Keratinocyte (primary cell): ENCODE measurements around the gene DIP2C. TPM values are rescaled to one million over a fixed set of nuclear protein-coding genes. Genes with fewer than 3 reads are reported as not detected.
"Not testable (repeated sequence)": the region's sequence is repeated elsewhere in the genome, so short reads cannot be mapped to it uniquely, and the experiment has no call there.

Source experiments
- DNase-seq: peaks from one replicate; pipeline ENCODE4 v3.0.0-alpha.2; 2011; ENCODE audit warnings: low read depth, missing footprints, low spot score
- FAIRE-seq: peaks from 2 replicates; lab custom pipeline; 2011; peaks lifted over from hg19 to GRCh38; lab: Jason Lieb, UNC
- H2AFZ ChIP-seq: 2 replicates; pipeline ENCODE4 v1.6.0; 2012; ENCODE audit warnings: low read length, control low read depth, inconsistent platforms; ENCODE audit not compliant: control insufficient read depth
- H3K27ac ChIP-seq: 2 replicates; pipeline ENCODE4 v1.5.1; 2011; ENCODE audit warnings: low read length; ENCODE audit not compliant: control insufficient read depth, insufficient read depth
- H3K27me3 ChIP-seq: 3 replicates; pipeline ENCODE4 v1.6.0; 2011; ENCODE audit warnings: low read length; ENCODE audit not compliant: control insufficient read depth, insufficient read depth; ENCODE audit errors: extremely low read depth
- H3K36me3 ChIP-seq, 2 experiments: 2 replicates in 1 of 2; 3 replicates in 1 of 2; pipeline ENCODE4 v1.5.1; 2011; ENCODE audit warnings: low read length in 2 of 2, mild to moderate bottlenecking in 1 of 2; ENCODE audit not compliant: control insufficient read depth in 2 of 2, insufficient read depth in 2 of 2; ENCODE audit errors: extremely low read depth in 1 of 2
- H3K4me1 ChIP-seq: 3 replicates; pipeline ENCODE4 v1.5.1; 2011; ENCODE audit warnings: low read length; ENCODE audit not compliant: control insufficient read depth, insufficient read depth; ENCODE audit errors: extremely low read depth
- H3K4me2 ChIP-seq: 3 replicates; pipeline ENCODE4 v1.6.0; 2011; ENCODE audit warnings: low read depth, low read length; ENCODE audit not compliant: control insufficient read depth, insufficient read depth; ENCODE audit errors: extremely low read depth
- H3K4me3 ChIP-seq, 3 experiments: fragments of 200-600 bp in 1 of 3; sonication (generic) in 1 of 3; 2 replicates in 2 of 3; 3 replicates in 1 of 3; pipeline ENCODE4 v1.5.1; 2011 to 2016; ENCODE audit warnings: low read length in 3 of 3, mild to moderate bottlenecking in 3 of 3, control low read depth in 2 of 3, inconsistent platforms in 1 of 3, low read depth in 1 of 3, mixed read lengths in 1 of 3, mixed run types in 1 of 3, moderate library complexity in 1 of 3; ENCODE audit not compliant: control insufficient read depth in 2 of 3, insufficient read depth in 2 of 3; ENCODE audit errors: extremely low read depth in 1 of 3
- H3K79me2 ChIP-seq: 2 replicates; pipeline ENCODE4 v1.6.0; 2012; ENCODE audit warnings: low read length; ENCODE audit not compliant: control insufficient read depth, insufficient read depth
- H3K9ac ChIP-seq: 3 replicates; pipeline ENCODE4 v1.6.0; 2011; ENCODE audit warnings: low read length; ENCODE audit not compliant: control insufficient read depth, insufficient read depth; ENCODE audit errors: extremely low read depth
- H3K9me1 ChIP-seq: 3 replicates; pipeline ENCODE4 v1.6.0; 2011; ENCODE audit warnings: low read length; ENCODE audit not compliant: control insufficient read depth, insufficient read depth; ENCODE audit errors: extremely low read depth
- H3K9me3 ChIP-seq: 2 replicates; pipeline ENCODE4 v1.5.1; 2012; ENCODE audit warnings: low read depth, low read length; ENCODE audit not compliant: control insufficient read depth
- H4K20me1 ChIP-seq: 3 replicates; pipeline ENCODE4 v1.6.0; 2011; ENCODE audit warnings: low read length; ENCODE audit not compliant: control insufficient read depth, insufficient read depth; ENCODE audit errors: extremely low read depth
- EZH2 ChIP-seq: IDR thresholded peaks from one replicate; pipeline ENCODE4 v1.6.1; 2012; ENCODE audit warnings: inconsistent platforms, mild to moderate bottlenecking, low read length, moderate library complexity
- dilution Hi-C: fragments of 300-500 bp; cut with MboI; formaldehyde crosslinking; loops from one replicate; pipeline ENCODE4 v1.7.0; 2020; ENCODE audit warnings: low sequenced_read_pairs; ENCODE audit not compliant: extremely low pct_ligation_motif_present
- polyA plus RNA-seq, 5 experiments: library from polyadenylated mRNA; depleted of rRNA in 3 of 5; stranded (reverse) in 3 of 5; stranded (forward) in 1 of 5; unstranded in 1 of 5; fragments of >200 nt; gene quantifications; 1 replicate in 1 of 5; 2 replicates in 3 of 5; 3 replicates in 1 of 5; pipeline versions ENCODE4 v1.2.1 to v1.2.3, GENCODE V29; 2011 to 2012; ENCODE audit warnings: missing spikeins in 2 of 5, low read depth in 1 of 5, low replicate concordance in 1 of 5
- TF ChIP-seq, protein P1 (sequence below), 3 experiments: IDR thresholded peaks in 1 of 3; conservative IDR thresholded peaks in 1 of 3; optimal IDR thresholded peaks in 1 of 3; 2 replicates in 2 of 3; 3 replicates in 1 of 3; pipeline versions ENCODE3 to v1.5.1; 2011; ENCODE audit warnings: low read length in 3 of 3, mild to moderate bottlenecking in 3 of 3, moderate library complexity in 2 of 3, control low read depth in 1 of 3, inconsistent platforms in 1 of 3; ENCODE audit not compliant: insufficient read depth in 2 of 3; ENCODE audit errors: extremely low read depth in 1 of 3

DIP2C gene
- polyA plus RNA-seq, 1 donor (not counting 4 experiments of a cell fraction or from before 2014, with no cell fraction given): 1.3 TPM

DNA sequence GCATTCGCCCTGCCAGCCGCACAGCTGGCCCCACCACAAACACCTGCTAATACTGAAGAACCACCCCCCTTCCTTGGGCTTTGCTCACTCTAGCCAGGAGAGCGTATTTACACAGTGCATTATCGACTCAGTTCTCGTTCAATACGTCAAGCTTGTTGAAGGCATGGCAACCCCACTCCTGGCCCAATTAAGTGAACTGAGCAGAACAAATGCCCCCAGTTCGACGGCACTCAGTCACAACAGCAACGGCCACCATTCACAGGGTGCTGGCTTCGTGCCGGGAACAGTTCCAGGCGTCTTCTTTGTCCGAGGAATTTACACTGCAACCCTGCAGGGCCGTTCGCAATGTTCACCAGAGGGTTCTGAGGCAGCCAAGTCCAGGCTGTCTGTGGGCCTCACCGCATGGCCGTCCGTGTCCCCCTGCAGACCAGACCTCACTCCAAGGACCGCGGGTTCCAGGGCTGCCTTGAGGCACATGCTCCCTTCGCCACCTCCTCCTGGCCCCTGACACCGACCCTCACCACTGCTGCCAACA lies 175.3 kb downstream of the DIP2C start:
- DNase-seq: no peak
- Histone ChIP-seq H3K4me3 (no peak overlapping the region), H3K4me2 (no peak overlapping the region), H3K27me3 (no peaks in the 10 kb centered on the region), H2AFZ (no peak overlapping the region), H3K9me1 (no peaks in the 10 kb centered on the region), H4K20me1 (no peaks in the 10 kb centered on the region), H3K79me2 (no peaks in the 10 kb centered on the region), H3K9ac (no peak overlapping the region), H3K36me3 (no peaks in the 10 kb centered on the region), H3K27ac (no peak overlapping the region), H3K9me3 (no peaks in the 10 kb centered on the region), H3K4me1 (peaks cover 14% of the 10 kb centered on the region)
- dilution Hi-C loops: no loop called here
- TF ChIP-seq, protein P1, sequence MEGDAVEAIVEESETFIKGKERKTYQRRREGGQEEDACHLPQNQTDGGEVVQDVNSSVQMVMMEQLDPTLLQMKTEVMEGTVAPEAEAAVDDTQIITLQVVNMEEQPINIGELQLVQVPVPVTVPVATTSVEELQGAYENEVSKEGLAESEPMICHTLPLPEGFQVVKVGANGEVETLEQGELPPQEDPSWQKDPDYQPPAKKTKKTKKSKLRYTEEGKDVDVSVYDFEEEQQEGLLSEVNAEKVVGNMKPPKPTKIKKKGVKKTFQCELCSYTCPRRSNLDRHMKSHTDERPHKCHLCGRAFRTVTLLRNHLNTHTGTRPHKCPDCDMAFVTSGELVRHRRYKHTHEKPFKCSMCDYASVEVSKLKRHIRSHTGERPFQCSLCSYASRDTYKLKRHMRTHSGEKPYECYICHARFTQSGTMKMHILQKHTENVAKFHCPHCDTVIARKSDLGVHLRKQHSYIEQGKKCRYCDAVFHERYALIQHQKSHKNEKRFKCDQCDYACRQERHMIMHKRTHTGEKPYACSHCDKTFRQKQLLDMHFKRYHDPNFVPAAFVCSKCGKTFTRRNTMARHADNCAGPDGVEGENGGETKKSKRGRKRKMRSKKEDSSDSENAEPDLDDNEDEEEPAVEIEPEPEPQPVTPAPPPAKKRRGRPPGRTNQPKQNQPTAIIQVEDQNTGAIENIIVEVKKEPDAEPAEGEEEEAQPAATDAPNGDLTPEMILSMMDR (optimal IDR thresholded peaks at IDR 0.05 in 1 of 3, IDR thresholded peaks at IDR 0.05 in 1 of 3, conservative IDR thresholded peaks at IDR 0.05 in 1 of 3; ENCODE audit: extremely low read depth in 1 of 3, insufficient read depth in 2 of 3, low read length in 3 of 3): no peak
- no peak for FAIRE-seq

DNA sequence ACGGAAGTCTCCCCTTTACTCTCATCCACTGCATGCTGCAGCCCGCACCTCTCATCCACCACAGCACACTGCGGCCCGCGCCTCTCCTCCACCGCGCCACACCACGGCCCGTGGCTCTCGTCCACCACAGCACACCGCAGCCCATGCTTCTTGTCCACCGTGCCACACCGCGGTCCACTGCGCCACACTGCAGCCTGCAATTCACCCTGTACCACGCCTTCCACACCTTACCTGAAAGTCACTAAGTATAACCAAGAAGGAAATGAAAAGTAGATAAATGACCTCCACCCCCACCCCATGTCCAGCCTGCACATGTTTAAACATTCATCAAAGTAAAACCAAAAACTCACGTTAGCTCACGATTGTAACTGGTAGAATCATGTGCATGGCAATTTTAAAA lies 176.1 kb downstream of the DIP2C start:
- no peaks in the 10 kb centered on the region for H3K79me2 ChIP-seq

DNA sequence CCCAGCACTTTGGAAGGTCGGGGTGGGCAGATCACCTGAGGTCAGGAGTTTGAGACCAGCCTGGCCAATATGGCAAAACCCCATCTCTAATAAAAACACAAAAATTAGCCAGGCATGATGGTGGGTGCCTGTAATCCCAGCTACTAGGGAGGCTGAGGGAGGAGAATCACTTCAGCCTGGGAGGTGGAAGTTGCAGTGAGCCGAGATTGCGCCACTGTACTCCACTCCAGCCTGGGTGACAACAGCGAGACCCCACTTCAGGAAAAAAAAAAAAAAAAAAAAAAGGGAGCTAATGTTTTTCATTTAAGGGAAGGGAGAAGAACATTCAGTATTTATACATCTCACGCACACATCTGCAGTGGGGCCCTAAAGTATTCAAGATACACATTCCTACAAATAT lies 176.8 kb downstream of the DIP2C start:
- dilution Hi-C loops, H2AFZ ChIP-seq, H4K20me1 ChIP-seq, H3K9me1 ChIP-seq, H3K27me3 ChIP-seq, H3K27ac ChIP-seq, H3K4me3 ChIP-seq, H3K9ac ChIP-seq, H3K79me2 ChIP-seq, DNase-seq, H3K9me3 ChIP-seq, H3K4me2 ChIP-seq, FAIRE-seq, H3K36me3 ChIP-seq: not testable (repeated sequence)
- H3K4me1 ChIP-seq: peaks cover 14% of the 10 kb centered on the region

More for the DNA sequence above, 176.1 kb downstream of the DIP2C start:
- Histone ChIP-seq H4K20me1 (no peaks in the 10 kb centered on the region), H3K27ac (no peak overlapping the region), H3K9me3 (no peaks in the 10 kb centered on the region), H3K4me2 (no peak overlapping the region), H3K9ac (no peak overlapping the region), H3K27me3 (no peaks in the 10 kb centered on the region), H3K36me3 (no peaks in the 10 kb centered on the region), H3K4me1 (peaks cover 14% of the 10 kb centered on the region), H2AFZ (no peak overlapping the region), H3K9me1 (no peaks in the 10 kb centered on the region), H3K4me3 (no peak overlapping the region)
- FAIRE-seq (no peak), DNase-seq (no peak)
- TF ChIP-seq EZH2: no peak
- TF ChIP-seq, protein P1 (optimal IDR thresholded peaks at IDR 0.05 in 1 of 3, IDR thresholded peaks at IDR 0.05 in 1 of 3, conservative IDR thresholded peaks at IDR 0.05 in 1 of 3; ENCODE audit: extremely low read depth in 1 of 3, insufficient read depth in 2 of 3, low read length in 3 of 3): no peak
- dilution Hi-C loops: no loop called here
